ENCODE measurements around the gene TMCO2. TPM values are rescaled to one million over a fixed set of nuclear protein-coding genes. Genes with fewer than 3 reads are reported as not detected.

Gene TMCO2
- total RNA-seq, 1 experiment from 2014 or later: not detected

DNA sequence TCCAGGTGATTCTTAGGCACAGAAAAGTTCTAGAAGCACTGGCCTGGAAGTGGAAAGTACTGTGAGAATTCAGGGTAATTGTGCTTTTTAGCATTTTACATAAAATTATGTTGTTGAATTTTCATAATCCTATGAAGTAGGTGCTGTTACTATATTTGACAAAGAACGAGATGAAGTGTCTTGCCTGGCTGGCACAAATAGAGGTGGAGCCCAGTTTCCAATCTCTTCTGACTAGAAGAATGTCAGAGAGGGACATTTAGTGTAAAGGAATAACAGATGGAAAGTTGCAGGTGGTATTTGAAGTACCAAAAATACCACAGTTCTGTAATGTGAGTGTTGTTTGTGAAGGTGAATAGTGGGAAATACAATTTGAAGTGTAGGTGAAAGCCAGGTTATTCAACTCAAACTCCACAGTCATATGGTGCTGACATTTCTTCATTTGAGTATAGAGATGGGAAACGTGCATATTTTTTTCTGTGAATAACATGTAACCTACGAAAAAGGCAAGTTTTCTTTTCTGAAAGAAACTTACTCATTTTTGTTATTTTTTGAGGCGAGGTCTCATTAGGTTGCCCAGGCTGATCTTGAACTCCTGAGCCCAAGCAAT, 3.5 kb upstream of the TMCO2 start:
- H3K9me3 ChIP-seq (ENCODE audit: control insufficient read depth in 1 of 2, insufficient read depth in 1 of 2, low read depth in 1 of 2, low read length in 2 of 2): no peaks in the 10 kb centered on the region
- no peaks in the 10 kb centered on the region for H4K20me1 ChIP-seq (ENCODE audit: insufficient read depth)
- no peak overlapping the region for H3K4me3 ChIP-seq (replicated peaks in 1 of 2; ENCODE audit: low read depth in 1 of 2, low read length in 2 of 2)
- BruUV-seq (replicated peaks): no TSS peak
- no peaks in the 10 kb centered on the region for H3K27me3 ChIP-seq (ENCODE audit: insufficient read depth, low read length)
- TF ChIP-seq, protein P1, sequence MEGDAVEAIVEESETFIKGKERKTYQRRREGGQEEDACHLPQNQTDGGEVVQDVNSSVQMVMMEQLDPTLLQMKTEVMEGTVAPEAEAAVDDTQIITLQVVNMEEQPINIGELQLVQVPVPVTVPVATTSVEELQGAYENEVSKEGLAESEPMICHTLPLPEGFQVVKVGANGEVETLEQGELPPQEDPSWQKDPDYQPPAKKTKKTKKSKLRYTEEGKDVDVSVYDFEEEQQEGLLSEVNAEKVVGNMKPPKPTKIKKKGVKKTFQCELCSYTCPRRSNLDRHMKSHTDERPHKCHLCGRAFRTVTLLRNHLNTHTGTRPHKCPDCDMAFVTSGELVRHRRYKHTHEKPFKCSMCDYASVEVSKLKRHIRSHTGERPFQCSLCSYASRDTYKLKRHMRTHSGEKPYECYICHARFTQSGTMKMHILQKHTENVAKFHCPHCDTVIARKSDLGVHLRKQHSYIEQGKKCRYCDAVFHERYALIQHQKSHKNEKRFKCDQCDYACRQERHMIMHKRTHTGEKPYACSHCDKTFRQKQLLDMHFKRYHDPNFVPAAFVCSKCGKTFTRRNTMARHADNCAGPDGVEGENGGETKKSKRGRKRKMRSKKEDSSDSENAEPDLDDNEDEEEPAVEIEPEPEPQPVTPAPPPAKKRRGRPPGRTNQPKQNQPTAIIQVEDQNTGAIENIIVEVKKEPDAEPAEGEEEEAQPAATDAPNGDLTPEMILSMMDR (IDR thresholded peaks at IDR 0.05 in 2 of 3, conservative IDR thresholded peaks at IDR 0.05 in 1 of 3; ENCODE audit: borderline replicate concordance in 1 of 3, insufficient read depth in 1 of 3, low read depth in 2 of 3, low read length in 2 of 3): no peak
- TF ChIP-seq, protein P2, sequence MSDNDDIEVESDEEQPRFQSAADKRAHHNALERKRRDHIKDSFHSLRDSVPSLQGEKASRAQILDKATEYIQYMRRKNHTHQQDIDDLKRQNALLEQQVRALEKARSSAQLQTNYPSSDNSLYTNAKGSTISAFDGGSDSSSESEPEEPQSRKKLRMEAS (IDR thresholded peaks at IDR 0.05): no peak
- TF ChIP-seq SP1 (IDR thresholded peaks at IDR 0.05; ENCODE audit: low read depth): no peak
- TF ChIP-seq ZBTB33 (IDR thresholded peaks at IDR 0.05; ENCODE audit: extremely low read depth, insufficient replicate concordance, low read length): no peak
- TF ChIP-seq EZH2 (IDR thresholded peaks at IDR 0.05): no peak
- no peak for TF ChIP-seq SIN3A (IDR thresholded peaks at IDR 0.05; ENCODE audit: low read depth)
- no peak for TF ChIP-seq ZFX (IDR thresholded peaks at IDR 0.05)
- TF ChIP-seq, protein P3, sequence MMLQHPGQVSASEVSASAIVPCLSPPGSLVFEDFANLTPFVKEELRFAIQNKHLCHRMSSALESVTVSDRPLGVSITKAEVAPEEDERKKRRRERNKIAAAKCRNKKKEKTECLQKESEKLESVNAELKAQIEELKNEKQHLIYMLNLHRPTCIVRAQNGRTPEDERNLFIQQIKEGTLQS (IDR thresholded peaks at IDR 0.05): no peak
- no peak for TF ChIP-seq RAD21 (IDR thresholded peaks at IDR 0.05; ENCODE audit: low read depth)
- TF ChIP-seq SRF (IDR thresholded peaks at IDR 0.05; ENCODE audit: low read depth): no peak
- TF ChIP-seq FOSL1 (IDR thresholded peaks at IDR 0.05; ENCODE audit: low read depth): no peak
- no peak for TF ChIP-seq REST (IDR thresholded peaks at IDR 0.05; ENCODE audit: low read depth)
- H3K9me2 ChIP-seq (ENCODE audit: insufficient read depth): no peaks in the 10 kb centered on the region
- ChIA-PET POLR2A (no interaction called here), CTCF (no interaction called here), RAD21 (ENCODE audit: low non-redundant PET in 1 of 2, low total read pairs in 2 of 2, uncharacterized antibody in 2 of 2, unreplicated experiment in 2 of 2) (no interaction called here)
- H3K36me3 ChIP-seq (ENCODE audit: control insufficient read depth in 1 of 2, insufficient read depth in 2 of 2, low read length in 2 of 2): no peaks in the 10 kb centered on the region
- H3K79me2 ChIP-seq (ENCODE audit: insufficient read depth, low read length): no peaks in the 10 kb centered on the region
- H3K4me2 ChIP-seq (ENCODE audit: low read length): no peak overlapping the region
- intact Hi-C loops (cut with micrococcal nuclease): no loop called here
- H3K4me1 ChIP-seq (ENCODE audit: control insufficient read depth in 1 of 2, insufficient read depth in 2 of 2, low read length in 2 of 2): peaks cover 18 to 50% of the 10 kb centered on the region in 2 experiments
- DNase-seq (ENCODE audit: low read depth, low spot score) (no peak), ATAC-seq (no peak)
- no peak overlapping the region for H3K9ac ChIP-seq (ENCODE audit: low read length)
- no peak overlapping the region for H2AFZ ChIP-seq (ENCODE audit: low read depth, low read length, poor library complexity, severe bottlenecking)
- no peak overlapping the region for H3K27ac ChIP-seq (ENCODE audit: low read depth, low read length)
